ENCODE measurements around the gene ITIH5.

ITIH5 gene

GRCh38 chr10:7583626-7584025 lies 83.1 kb downstream of the ITIH5 start:
- DNase-seq (ENCODE audit: low read depth): no peak

GRCh38 chr10:7580520-7580919 lies 86.2 kb downstream of the ITIH5 start:
- no peak for DNase-seq (ENCODE audit: low read depth)

- DNase-seq (ENCODE audit: low read depth): no peak
These were observed 87.1 kb downstream of the ITIH5 start for GRCh38 chr10:7579681-7580080.

- DNase-seq (ENCODE audit: low read depth): no peak
These were observed 89.2 kb downstream of the ITIH5 start for GRCh38 chr10:7577579-7577978.

GRCh38 chr10:7577176-7577575 lies 89.6 kb downstream of the ITIH5 start:
- DNase-seq (ENCODE audit: low read depth): no peak

- no peak for DNase-seq (ENCODE audit: low read depth)
These were observed 90.4 kb downstream of the ITIH5 start for GRCh38 chr10:7576340-7576739.

GRCh38 chr10:7572391-7572790 lies 94.4 kb downstream of the ITIH5 start:
- DNase-seq (ENCODE audit: low read depth): no peak

- DNase-seq (ENCODE audit: low read depth): no peak
These were observed 94.8 kb downstream of the ITIH5 start for GRCh38 chr10:7571981-7572380.

GRCh38 chr10:7567911-7568620 lies 98.7 kb downstream of the ITIH5 start:
- no peak for DNase-seq (ENCODE audit: low read depth)

GRCh38 chr10:7566891-7567290 lies 99.9 kb downstream of the ITIH5 start:
- no peak for DNase-seq (ENCODE audit: low read depth)

- DNase-seq (ENCODE audit: low read depth): no peak
These were observed 100.9 kb downstream of the ITIH5 start for GRCh38 chr10:7565871-7566270.

GRCh38 chr10:7563770-7564169 lies 103.0 kb downstream of the ITIH5 start:
- DNase-seq (ENCODE audit: low read depth): no peak

- DNase-seq (ENCODE audit: low read depth): no peak
These were observed 103.4 kb downstream of the ITIH5 start for GRCh38 chr10:7563368-7563767.

GRCh38 chr10:7561985-7562384 lies 104.8 kb downstream of the ITIH5 start:
- no peak for DNase-seq (ENCODE audit: low read depth)

- no peak for DNase-seq (ENCODE audit: low read depth)
These were observed 105.4 kb downstream of the ITIH5 start for GRCh38 chr10:7561216-7561893.

- DNase-seq (ENCODE audit: low read depth): no peak
These were observed 106.2 kb downstream of the ITIH5 start for GRCh38 chr10:7560519-7560918.

- no peak for DNase-seq (ENCODE audit: low read depth)
These were observed 107.4 kb downstream of the ITIH5 start for GRCh38 chr10:7559386-7559785.

- no peak for DNase-seq (ENCODE audit: low read depth)
These were observed 108.7 kb downstream of the ITIH5 start for GRCh38 chr10:7558036-7558435.

GRCh38 chr10:7553531-7553930 lies 113.2 kb downstream of the ITIH5 start:
- no peak for DNase-seq (ENCODE audit: low read depth)

GRCh38 chr10:7551950-7552716 lies 114.6 kb downstream of the ITIH5 start:
- DNase-seq (ENCODE audit: low read depth): no peak

GRCh38 chr10:7551289-7551688 lies 115.5 kb downstream of the ITIH5 start:
- no peak for DNase-seq (ENCODE audit: low read depth)

- no peak for DNase-seq (ENCODE audit: low read depth)
These were observed 116.8 kb downstream of the ITIH5 start for GRCh38 chr10:7550013-7550412.

- DNase-seq (ENCODE audit: low read depth): no peak
These were observed 118.9 kb downstream of the ITIH5 start for GRCh38 chr10:7547829-7548228.
